Gastrocnemius medialis (tissue), 4 donors: Measurements from ENCODE around the gene ANKRD62.

ENCODE experiments used
- CTCF ChIP-seq, 5 experiments: fragments of 450-650 bp in 3 of 5; fragments of 200-600 bp in 2 of 5; sonication (generic) in 2 of 5; IDR thresholded peaks in 4 of 5; conservative IDR thresholded peaks in 1 of 5; 1 replicate in 4 of 5; 2 replicates in 1 of 5; pipeline ENCODE4 v1.5.1; 2016 to 2019; ENCODE audit warnings: antibody characterized with exemption in 5 of 5, mild to moderate bottlenecking in 3 of 5, moderate library complexity in 3 of 5
- POLR2A ChIP-seq, 2 donors: fragments of 450-650 bp; IDR thresholded peaks; one replicate each; pipeline ENCODE4 v1.6.1; 2017; ENCODE audit warnings: antibody characterized with exemption in 2 of 2, mild to moderate bottlenecking in 2 of 2, moderate library complexity in 2 of 2

DNA sequence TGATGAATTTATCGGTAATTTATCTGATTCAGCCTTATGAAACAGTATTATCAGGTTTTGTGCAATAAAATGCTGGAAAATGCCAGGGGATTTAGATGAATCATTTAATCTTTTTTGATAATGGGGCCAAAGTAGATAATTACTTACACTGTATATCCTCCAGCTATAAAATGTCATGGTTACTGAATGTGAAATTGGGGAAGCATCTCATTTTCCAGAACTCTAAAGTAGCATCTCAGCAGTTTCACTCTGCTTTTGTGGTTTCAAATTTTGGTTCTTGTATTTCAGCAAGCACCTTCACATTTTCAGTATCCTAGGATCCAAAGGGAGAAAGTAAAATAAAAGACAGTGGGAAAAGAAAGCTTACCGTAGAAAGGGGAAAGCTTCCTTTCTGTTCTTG is 12.8 kb downstream of the ANKRD62 start:
- TF ChIP-seq CTCF (IDR thresholded peaks at IDR 0.05 in 4 of 5, conservative IDR thresholded peaks at IDR 0.05 in 1 of 5), result no peak
- no peak for TF ChIP-seq POLR2A (IDR thresholded peaks at IDR 0.05)
